ENCODE data around the gene TMEM135.
"Not testable (repeated sequence)": the region's sequence is repeated elsewhere in the genome, so short reads cannot be mapped to it uniquely, and the experiment has no call there.

Gene TMEM135

DNA sequence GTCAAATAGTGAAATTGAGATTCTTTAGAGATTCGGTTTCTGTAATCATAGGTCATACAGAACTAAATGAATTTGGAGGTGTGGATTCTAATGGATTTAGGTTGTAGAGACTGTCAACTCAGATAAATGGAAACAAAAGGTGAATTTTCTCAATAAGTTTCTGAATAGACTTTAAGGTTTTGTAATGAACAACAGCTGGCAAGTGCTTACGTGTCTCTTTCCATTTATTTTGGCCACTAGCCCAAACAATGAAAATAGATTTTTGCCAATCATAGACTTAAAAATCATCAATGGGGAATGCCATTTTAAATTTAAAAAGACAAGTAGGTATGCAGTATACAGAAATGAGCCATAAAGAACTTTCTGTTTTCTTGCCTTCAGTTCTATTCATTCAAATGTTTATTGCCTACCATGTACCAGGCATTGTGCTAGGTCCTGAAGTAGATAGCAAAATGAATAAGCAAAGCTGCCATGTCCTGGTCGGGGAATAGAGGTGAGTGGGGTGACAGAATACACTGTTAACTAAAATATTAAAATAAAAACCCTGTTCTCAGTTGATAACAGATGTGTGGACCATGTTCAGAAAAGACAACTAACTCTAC, 16.9 kb upstream of the TMEM135 start:
- no peak for DNase-seq

- DNase-seq = no peak
Observed at GRCh38 chr11:87022254-87022653, 15.5 kb upstream of the TMEM135 start.

DNA sequence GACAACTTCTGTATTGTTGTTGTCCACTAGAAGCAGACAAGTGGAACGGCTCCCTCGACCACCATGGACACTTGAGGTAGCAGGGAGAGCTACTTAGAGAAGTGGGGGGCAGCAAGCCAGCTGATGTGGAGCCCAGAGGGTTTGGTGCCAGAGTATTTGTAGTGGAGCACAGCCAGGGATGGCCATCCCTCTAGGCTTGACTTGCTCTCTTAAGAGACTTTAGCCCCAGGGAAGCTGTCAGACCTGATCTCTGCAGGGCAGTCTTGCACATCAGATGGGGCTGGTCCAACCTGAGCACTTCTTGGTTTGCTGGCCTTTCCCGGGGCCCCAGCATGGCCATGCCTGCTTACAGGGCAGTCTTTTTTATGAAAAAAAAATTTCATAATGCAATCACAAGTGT, 15.0 kb upstream of the TMEM135 start:
- no peak for DNase-seq

DNA sequence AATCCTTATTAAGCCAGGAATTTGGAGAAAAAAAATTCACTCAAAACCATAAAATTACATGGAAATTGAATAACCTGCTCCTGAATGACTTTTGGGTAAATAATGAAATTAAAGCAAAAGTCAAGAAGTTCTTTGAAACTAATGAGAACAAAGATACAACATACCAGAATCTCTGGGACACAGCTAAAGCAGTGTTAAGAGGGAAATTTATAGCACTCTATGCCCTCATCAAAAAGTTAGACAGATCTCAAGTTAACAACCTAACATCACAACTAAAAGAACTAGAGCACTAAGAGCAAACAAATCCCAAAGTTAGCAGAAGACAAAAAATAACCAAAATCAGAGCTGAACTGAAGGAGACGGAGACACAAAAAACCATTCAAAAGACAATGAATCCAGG, 11.3 kb upstream of the TMEM135 start:
- DNase-seq = not testable (repeated sequence)

- DNase-seq = no peak
Observed at GRCh38 chr11:87030458-87031054, 7.2 kb upstream of the TMEM135 start.

DNA sequence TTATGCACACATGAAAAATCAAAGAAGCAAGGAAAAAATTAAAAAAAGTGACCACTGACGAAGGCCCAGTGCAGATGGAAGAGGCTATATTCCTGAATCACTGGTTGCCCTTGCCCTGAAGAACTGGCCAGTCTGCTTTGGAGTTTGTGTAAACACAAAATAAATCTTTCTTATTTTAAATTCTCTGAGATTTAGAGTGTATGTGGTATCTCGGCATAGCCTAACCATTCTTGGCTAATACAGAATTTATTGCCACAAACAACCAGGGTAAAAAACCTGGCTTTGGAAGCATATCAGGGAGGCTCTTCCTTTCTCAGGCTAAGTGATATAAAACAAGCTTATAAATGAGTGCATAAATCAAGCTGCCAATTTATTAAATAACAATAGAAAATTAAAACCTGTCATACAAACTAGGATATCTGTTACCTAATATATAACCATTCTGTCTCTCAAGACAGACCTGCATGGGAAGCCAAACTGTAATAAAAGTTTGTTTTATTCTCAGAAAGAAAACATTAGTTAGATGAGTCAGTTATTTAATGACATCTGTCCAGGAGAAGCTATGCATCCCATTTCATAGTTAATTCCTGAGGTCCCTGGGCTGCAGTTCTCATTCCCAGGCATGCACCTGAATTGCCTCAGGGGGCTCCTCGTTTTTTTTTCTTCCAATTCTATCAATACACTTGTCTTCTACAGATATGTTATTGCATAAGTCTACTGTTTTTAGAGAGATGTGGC, 6.1 kb upstream of the TMEM135 start:
- DNase-seq = no peak

DNA sequence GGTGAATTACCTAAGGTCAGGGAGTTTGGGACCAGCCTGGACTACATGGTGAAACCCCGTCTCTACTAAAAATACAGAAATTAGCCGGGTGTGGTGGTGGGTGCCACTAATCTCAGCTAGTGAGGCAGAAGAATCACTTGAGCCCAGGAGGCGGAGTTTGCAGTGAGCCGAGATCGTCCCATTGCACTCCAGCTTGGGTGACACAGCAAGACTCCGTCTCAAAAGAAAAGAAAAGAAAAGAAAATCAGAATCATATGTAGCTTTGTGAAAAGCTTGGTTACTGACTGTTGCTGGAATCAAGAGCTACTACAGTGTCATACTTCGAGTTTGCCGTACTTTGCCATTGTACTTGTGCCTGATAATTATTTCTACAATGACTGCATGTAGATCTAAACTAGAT, 4.2 kb upstream of the TMEM135 start:
- no peak for DNase-seq

DNA sequence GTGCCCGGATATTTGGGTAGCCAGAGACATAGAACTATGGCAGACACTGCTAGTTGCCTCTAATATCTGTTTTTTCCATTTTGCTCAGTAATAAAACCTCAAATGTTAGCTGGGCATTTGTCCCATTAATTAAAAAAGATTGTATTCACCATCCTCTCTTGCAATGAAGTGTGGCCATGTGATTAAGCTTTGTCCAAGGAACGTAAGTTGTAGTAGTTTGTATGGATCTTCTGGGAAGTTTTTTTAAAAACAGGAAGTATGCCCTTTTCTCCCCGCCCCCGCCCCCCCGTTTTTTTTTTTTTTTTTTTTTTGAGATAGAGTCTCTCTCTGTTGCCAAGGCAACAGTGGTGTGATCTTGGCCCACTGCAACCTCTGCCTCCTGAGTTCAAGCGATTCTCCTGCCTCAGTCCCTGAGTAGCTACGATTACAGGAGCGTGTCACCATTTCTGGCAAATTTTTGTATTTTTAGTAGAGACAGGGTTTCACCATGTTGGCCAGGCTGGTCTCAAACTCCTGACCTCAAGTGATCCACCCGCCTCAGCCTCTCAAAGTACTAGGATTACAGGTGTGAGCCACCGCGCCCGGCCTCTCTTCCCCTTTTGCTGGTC, 1.7 kb upstream of the TMEM135 start:
- no peak for DNase-seq

GRCh38 chr11:87036756-87037449, 831 bp upstream of the TMEM135 start:
- DNase-seq = no peak

DNA sequence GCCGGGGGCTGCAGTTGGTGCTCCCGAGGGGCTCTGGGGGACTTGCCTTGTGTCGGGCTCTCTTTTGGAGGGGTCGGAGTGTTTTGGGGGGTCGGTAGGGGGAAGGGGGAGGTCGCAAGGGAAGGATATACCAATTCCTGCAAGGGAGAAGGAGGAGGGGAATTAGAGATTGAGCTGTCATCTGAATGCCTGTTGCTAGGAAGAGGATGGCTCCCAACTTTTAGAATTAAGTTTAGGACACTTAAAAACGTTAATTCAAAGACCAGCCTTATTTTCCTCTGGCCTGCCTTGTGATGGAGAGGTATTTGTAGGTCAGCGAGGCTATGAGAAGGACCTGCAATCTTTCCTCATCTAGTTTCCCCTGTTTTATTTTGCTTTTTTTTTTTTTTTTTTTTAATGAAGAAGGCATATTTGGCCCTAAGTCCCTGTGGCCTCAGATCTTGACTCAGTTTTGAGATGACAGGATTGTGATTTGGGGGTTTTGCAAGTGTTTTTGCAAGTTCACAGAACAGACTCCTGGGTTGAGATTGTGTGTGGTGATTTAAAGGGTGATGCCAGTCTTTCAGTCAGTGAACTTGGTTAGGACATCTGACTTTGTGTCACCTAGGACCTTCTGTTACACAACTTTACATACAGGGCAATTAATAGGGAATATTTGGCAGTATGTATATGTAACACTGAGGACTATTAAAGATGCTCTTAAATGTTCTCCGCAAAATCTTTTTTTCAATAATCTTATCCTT, 672 bp downstream of the TMEM135 start:
- no peak for DNase-seq

DNA sequence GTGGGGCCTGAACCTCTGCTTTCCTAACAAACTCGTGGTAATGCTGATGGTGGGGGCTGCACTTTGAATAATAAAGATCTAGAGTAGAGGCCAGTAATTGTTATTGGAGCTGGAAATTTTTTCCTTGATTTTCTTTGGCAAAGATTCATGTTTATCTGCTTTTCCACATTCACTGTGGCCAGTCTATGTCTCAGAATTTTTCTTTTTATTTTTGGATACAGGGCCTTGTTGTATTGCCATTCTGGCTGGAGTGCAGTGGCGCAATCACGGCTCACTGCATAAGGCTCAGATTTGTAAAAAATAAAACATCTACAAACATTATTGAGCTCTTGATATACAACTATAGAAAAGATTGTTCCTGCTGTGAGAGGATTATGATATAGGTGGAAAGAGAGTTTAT, 1.6 kb downstream of the TMEM135 start:
- no peak for DNase-seq

DNA sequence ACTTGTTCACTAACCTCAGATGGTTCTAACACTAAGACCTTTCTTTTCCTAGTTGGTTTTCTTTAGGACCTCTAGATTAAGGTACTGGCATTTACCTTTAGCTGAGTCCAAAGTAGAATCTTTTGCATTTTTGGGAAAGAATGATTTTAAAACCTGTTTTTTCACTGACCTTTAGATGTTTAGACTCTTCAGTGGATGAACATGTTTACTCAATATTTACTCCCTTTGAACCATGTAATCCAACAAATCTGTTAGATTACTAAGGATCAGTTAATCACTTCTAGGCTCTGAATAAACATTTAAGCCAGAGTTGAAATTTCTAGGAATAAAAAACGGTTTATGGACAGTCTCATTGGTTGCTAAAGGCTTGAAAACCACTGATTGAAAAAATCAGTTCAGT, 6.2 kb downstream of the TMEM135 start:
- no peak for DNase-seq

DNA sequence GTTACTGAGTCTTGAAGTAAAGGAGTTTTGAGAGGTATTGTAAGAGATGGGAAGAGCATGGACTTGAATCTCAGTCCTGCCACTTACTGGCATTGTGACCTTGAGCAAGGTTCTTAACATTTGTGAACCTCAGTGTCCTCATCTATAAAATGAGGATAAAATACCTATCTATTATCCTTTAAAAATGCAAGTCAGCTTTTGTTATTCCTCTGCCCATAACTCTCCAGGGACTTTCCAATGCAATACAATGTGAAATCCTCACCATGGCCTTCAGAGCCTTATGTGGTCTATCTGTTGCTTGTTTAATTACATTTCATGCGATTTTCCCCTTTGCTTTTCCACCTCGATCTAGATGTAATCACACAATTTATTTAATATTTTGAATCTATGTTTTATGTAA, 9.1 kb downstream of the TMEM135 start:
- DNase-seq = no peak

DNA sequence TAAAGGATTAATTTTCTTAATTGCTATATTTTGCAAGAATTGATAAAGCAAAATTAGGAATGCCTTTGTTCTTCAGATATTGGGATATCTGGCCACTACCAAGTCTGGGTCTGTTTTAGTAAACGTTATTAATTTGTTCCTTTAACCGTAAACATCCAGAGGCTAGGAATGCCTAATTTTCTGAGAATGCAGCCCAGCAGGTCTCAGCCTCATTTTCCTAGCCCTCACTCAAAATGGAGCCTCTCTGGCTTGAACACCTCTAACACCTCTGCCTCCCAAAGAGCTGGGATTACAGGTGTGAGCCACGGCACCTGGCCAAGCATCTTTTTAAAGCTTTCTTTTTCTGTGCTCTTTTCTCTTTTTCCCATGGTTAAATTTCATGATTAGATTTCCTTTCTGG, 18.4 kb downstream of the TMEM135 start:
- DNase-seq = no peak

DNA sequence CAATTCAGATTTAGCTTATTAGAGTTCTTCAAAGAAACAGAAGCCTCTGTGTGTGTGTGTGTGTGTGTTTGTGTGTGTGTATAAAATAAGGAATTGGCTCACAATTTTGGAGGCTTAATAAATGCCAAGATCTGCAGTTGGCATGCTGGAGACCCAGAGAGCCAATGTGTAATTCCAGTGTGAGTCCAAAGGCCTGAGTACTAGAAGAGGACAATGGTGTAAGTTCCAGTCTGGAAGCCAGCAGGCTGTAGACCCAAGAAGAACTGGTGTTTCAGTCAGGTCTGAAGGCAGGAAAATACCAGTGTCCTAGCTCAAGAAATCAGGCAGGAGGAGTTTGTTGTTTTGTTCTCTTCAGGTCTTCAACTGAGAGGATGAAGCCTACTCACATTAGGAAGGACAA, 20.0 kb downstream of the TMEM135 start:
- no peak for DNase-seq

DNA sequence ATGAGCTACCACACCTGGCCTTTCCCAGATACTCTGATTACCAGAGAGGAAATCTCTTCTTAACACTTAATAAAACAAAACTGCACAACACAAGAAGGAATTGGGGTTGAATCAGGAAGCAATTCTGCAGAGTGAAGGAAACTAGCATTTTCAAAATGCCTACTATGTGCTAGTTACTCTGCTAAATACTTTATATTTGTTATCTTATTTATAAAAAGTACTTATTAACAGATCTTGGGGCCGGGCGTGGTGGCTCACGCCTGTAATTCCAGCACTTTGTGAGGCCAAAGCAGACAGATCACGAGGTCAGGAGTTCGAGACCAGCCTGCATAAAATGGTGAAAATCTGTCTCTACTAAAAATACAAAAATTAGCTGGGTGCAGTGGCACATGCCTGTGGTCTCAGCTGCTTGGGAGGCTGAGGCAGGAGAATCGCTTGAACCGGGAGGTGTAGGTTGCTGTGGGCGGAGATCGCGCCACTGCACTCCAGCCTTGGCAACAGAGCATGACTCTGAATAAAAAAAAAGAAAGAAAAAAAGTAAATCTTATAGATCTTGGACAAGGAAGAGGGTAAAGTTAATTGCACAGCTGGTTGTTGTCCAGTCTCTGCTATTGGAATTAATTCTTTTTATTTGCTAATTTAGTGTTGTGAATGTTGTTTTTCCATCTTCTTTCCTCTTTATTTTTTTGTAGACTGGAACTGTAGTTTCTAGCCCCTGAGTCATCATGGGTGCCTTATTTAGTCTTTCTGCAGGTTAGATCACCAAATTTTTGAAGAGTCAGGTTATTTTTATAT, 22.1 kb downstream of the TMEM135 start:
- DNase-seq = no peak

GRCh38 chr11:87061766-87062165, 24.0 kb downstream of the TMEM135 start:
- no peak for DNase-seq

DNA sequence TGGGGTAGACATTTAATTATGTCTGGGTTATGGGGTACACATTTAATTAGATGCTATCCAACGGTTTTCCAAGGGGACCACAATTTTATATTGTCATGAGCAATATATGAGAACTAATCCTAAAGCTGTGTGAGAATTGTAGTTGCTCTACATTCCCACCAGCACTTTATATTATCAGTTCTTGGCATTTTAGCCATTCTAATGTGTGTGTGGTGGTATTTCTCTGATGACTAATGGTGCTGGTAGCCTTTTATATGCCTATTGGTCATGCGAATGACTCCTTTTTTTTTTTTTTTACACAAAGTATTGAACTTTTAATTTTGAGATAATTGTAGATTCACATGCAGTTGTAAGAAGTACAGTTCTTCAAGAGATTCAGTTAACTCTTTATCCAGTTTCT, 26.2 kb downstream of the TMEM135 start:
- no peak for DNase-seq

DNA sequence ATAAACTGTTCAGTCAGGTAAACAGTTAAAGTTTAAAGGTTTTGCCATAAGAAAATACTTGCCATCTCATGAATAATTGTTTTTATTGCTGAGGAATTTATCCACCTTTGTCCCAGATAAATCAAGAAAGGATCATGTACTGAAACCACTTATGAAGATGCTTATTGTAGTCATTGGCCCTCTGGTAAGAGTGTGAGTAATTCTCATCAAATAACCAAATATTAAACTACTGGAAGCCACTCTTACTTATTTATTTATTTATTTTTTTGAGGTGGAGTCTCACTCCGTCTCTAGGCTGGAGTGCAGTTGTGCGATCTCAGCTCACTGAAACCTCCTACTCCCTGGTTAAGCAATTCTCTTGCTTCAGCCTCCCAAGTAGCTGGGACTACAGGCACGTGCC, 35.1 kb downstream of the TMEM135 start:
- DNase-seq = no peak

- DNase-seq = no peak
Observed at GRCh38 chr11:87076260-87076783, 38.6 kb downstream of the TMEM135 start.

DNA sequence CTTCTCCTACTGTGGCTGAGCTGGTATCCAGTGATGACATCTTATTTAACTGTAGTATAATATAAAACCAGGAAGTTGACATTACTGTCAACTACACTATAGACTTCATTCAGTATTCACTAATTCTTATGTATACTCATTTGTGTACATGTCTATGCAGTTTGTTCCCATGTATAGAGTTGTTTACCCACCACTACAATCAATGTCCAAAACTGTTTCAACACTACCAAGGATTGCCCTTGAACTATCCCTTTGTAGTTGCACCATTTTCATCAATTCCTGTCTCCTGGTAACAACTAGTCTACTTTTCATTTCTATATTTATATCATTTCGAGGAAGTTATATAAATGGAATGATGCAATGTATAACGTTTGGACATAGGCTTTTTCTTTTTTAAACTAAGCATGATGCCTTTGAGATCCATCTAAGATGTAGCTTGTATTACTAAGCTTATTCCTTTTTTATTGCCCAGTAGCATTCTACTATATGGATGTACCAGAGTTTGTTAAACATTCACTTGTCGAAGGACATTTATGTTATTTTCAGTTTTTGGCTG, 39.2 kb downstream of the TMEM135 start:
- no peak for DNase-seq

Data from bone marrow (tissue), 2 donors.